Hepatocyte (in vitro differentiated cells): ENCODE data around the gene AGRP. TPM values are rescaled to one million over a fixed set of nuclear protein-coding genes. Genes with fewer than 3 reads are reported as not detected.

Source experiments
- DNase-seq: peaks from one replicate; pipeline ENCODE4 v3.0.0-alpha.2; 2016; ENCODE audit warnings: low spot score
- H2AFZ ChIP-seq: fragments of 200-600 bp; sonication (generic); 2 replicates; pipeline ENCODE4 v1.6.0; 2016; ENCODE audit warnings: antibody characterized with exemption, mild to moderate bottlenecking
- H3K27ac ChIP-seq: fragments of 200-600 bp; sonication (generic); 2 replicates; pipeline ENCODE4 v1.5.1; 2016; ENCODE audit warnings: mild to moderate bottlenecking
- H3K27me3 ChIP-seq: fragments of 200-600 bp; sonication (generic); 2 replicates; pipeline ENCODE4 v1.6.1; 2016
- H3K36me3 ChIP-seq: fragments of 200-600 bp; sonication (generic); replicated peaks from 2 replicates; pipeline ENCODE4 v1.5.1; 2016; ENCODE audit warnings: low read depth; ENCODE audit not compliant: insufficient read depth
- H3K4me1 ChIP-seq: fragments of 200-600 bp; sonication (generic); 2 replicates; pipeline ENCODE4 v1.5.1; 2016; ENCODE audit warnings: mild to moderate bottlenecking, moderate library complexity; ENCODE audit not compliant: insufficient read depth
- H3K4me2 ChIP-seq: fragments of 200-600 bp; sonication (generic); 2 replicates; pipeline ENCODE4 v1.6.0; 2016
- H3K4me3 ChIP-seq: fragments of 200-600 bp; sonication (generic); 2 replicates; pipeline ENCODE4 v1.5.1; 2016; ENCODE audit warnings: mild to moderate bottlenecking
- H3K79me2 ChIP-seq: fragments of 200-600 bp; sonication (generic); 2 replicates; pipeline ENCODE4 v1.6.0; 2017; ENCODE audit warnings: mild to moderate bottlenecking
- H3K9me2 ChIP-seq: fragments of 200-600 bp; sonication (generic); replicated peaks from 2 replicates; pipeline ENCODE4 v1.6.0; 2017; ENCODE audit warnings: mild to moderate bottlenecking; ENCODE audit not compliant: insufficient read depth
- H3K9me3 ChIP-seq: fragments of 200-600 bp; sonication (generic); 2 replicates; pipeline ENCODE4 v1.5.1; 2016; ENCODE audit warnings: low read depth, mild to moderate bottlenecking
- H4K20me1 ChIP-seq: fragments of 200-600 bp; sonication (generic); 2 replicates; pipeline ENCODE4 v1.6.0; 2016; ENCODE audit warnings: mild to moderate bottlenecking; ENCODE audit not compliant: insufficient read depth, poor library complexity, severe bottlenecking
- CTCF ChIP-seq: fragments of 200-600 bp; sonication (generic); IDR thresholded peaks from 2 replicates; pipeline ENCODE4 v1.5.1; 2016; ENCODE audit warnings: antibody characterized with exemption, mild to moderate bottlenecking; ENCODE audit not compliant: poor library complexity
- EZH2 ChIP-seq: fragments of 200-600 bp; sonication (generic); IDR thresholded peaks from 2 replicates; pipeline ENCODE4 v1.6.1; 2016; ENCODE audit warnings: antibody characterized with exemption, mild to moderate bottlenecking, borderline replicate concordance
- EZH2phosphoT487 ChIP-seq: fragments of 200-600 bp; sonication (generic); IDR thresholded peaks from one replicate; pipeline ENCODE4 v1.6.1; 2018; ENCODE audit warnings: antibody characterized with exemption, mild to moderate bottlenecking, low read depth, moderate library complexity; ENCODE audit not compliant: unreplicated experiment, severe bottlenecking
- WGBS: methylation state at CpG from one replicate; pipeline ENCODE4 v1.1.6; 2016; ENCODE audit warnings: low lambda C conversion rate; ENCODE audit errors: missing lambda C conversion rate; 5-methylcytosine and 5-hydroxymethylcytosine counted together
- polyA plus RNA-seq: library from polyadenylated mRNA; unstranded; fragments of >200 nt; fragmentation: Nextera tagmentation; extraction: Ambion mirVana; gene quantifications from 2 replicates; pipeline ENCODE4 v1.2.1, GENCODE V29; 2016
- total RNA-seq: library from RNA; depleted of rRNA; stranded (reverse); fragments of >200 nt; gene quantifications from 2 replicates; pipeline ENCODE4 v1.2.3, GENCODE V29; 2014

Gene AGRP
- total and polyA plus RNA-seq, 2 experiments from 2014 or later: 0.93 to 1.9 TPM

- no peaks in the 10 kb centered on the region for H3K9me2 ChIP-seq
- no peaks in the 10 kb centered on the region for H3K27me3 ChIP-seq
- H3K4me2 ChIP-seq: no peak overlapping the region
- H3K36me3 ChIP-seq: no peaks in the 10 kb centered on the region
- peaks cover 17% of the 10 kb centered on the region for H3K4me1 ChIP-seq
- 84% methylated on average over 5 of the region's 5 CpGs for WGBS
- peaks cover 57% of the 10 kb centered on the region for H4K20me1 ChIP-seq
- TF ChIP-seq EZH2phosphoT487: no peak
- TF ChIP-seq CTCF: no peak
- TF ChIP-seq EZH2: no peak
- peaks cover 35% of the 10 kb centered on the region for H3K79me2 ChIP-seq
- H2AFZ ChIP-seq: no peak overlapping the region
- no peaks in the 10 kb centered on the region for H3K9me3 ChIP-seq
- no peak overlapping the region for H3K27ac ChIP-seq
- DNase-seq: no peak
- H3K4me3 ChIP-seq: no peak overlapping the region
Observed at GRCh38 chr16:67454104-67454503, 29.2 kb downstream of the AGRP start.

- Histone ChIP-seq H3K36me3 (no peaks in the 10 kb centered on the region), H3K27ac (no peak overlapping the region), H4K20me1 (peaks cover 55% of the 10 kb centered on the region), H3K4me1 (peaks cover 14% of the 10 kb centered on the region), H3K79me2 (peaks cover 37% of the 10 kb centered on the region), H3K27me3 (no peaks in the 10 kb centered on the region), H3K9me3 (no peaks in the 10 kb centered on the region), H2AFZ (no peak overlapping the region), H3K9me2 (no peaks in the 10 kb centered on the region), H3K4me2 (no peak overlapping the region), H3K4me3 (no peak overlapping the region)
- no peak for DNase-seq
- TF ChIP-seq EZH2phosphoT487 (no peak), EZH2 (no peak), CTCF (no peak)
- 92% methylated on average over 2 of the region's 2 CpGs for WGBS
Observed at GRCh38 chr16:67451704-67452435, 31.5 kb downstream of the AGRP start.

- Histone ChIP-seq H4K20me1 (peaks cover 55% of the 10 kb centered on the region), H3K4me3 (no peak overlapping the region), H2AFZ (no peak overlapping the region), H3K27ac (no peak overlapping the region), H3K27me3 (no peaks in the 10 kb centered on the region), H3K36me3 (no peaks in the 10 kb centered on the region), H3K4me2 (no peak overlapping the region), H3K79me2 (peaks cover 36% of the 10 kb centered on the region), H3K9me2 (no peaks in the 10 kb centered on the region), H3K4me1 (peaks cover 20% of the 10 kb centered on the region), H3K9me3 (no peaks in the 10 kb centered on the region)
- WGBS: 90% methylated on average over 9 of the region's 12 CpGs
- DNase-seq: no peak
- TF ChIP-seq EZH2 (no peak), CTCF (no peak), EZH2phosphoT487 (no peak)
Observed at GRCh38 chr16:67451061-67451703, 32.2 kb downstream of the AGRP start.
